Testis (tissue), 3 donors: ENCODE data around the gene CYP2A7. TPM values are rescaled to one million over a fixed set of nuclear protein-coding genes. Genes with fewer than 3 reads are reported as not detected.
"Not testable (repeated sequence)": the region's sequence is repeated elsewhere in the genome, so short reads cannot be mapped to it uniquely, and the experiment has no call there.

Source experiments
- DNase-seq: peaks from one replicate; pipeline ENCODE4 v3.0.0-alpha.2; 2019
- H3K27ac ChIP-seq, 2 donors: fragments of 200-600 bp; sonication (generic); one replicate each; pipeline ENCODE4 v1.5.1; 2019
- H3K27me3 ChIP-seq: fragments of 200-600 bp; sonication (generic); one replicate; pipeline ENCODE4 v1.5.1; 2019
- H3K36me3 ChIP-seq: fragments of 200-600 bp; sonication (generic); one replicate; pipeline ENCODE4 v1.5.1; 2017; ENCODE audit warnings: low read depth; ENCODE audit errors: missing control alignments
- H3K4me1 ChIP-seq: fragments of 200-600 bp; sonication (generic); one replicate; pipeline ENCODE4 v1.5.1; 2019
- H3K4me3 ChIP-seq, 2 donors: fragments of 200-600 bp; sonication (generic); one replicate each; pipeline ENCODE4 v1.5.1; 2017 to 2019
- H3K9me3 ChIP-seq: fragments of 200-600 bp; sonication (generic); one replicate; pipeline ENCODE4 v1.5.1; 2017
- POLR2A ChIP-seq: fragments of 450-650 bp; IDR thresholded peaks from one replicate; pipeline ENCODE4 v1.6.1; 2017; ENCODE audit warnings: antibody characterized with exemption, mild to moderate bottlenecking, moderate library complexity
- WGBS, 2 donors: methylation state at CpG; one replicate each; pipeline ENCODE4 v1.1.5; 2018; 5-methylcytosine and 5-hydroxymethylcytosine counted together
- intact Hi-C: fragments of 100-400 bp; cut with DNase I; formaldehyde crosslinking; loops from one replicate; pipeline ENCODE4 v1.15.1; 2023; ENCODE audit warnings: low total_unique reads
- polyA plus RNA-seq: library from polyadenylated mRNA; stranded (reverse); fragments of 350-450 nt; fragmentation: Illumina TruSeq; extraction: RNeasy Lipid Tissue Mini Kit (QIAGEN cat#74804); gene quantifications from one replicate; pipeline ENCODE4 v1.2.3, GENCODE V29; 2014; ENCODE audit warnings: low read depth, low replicate concordance; ENCODE audit not compliant: insufficient read depth
- total RNA-seq, 2 donors: library from RNA; depleted of rRNA; stranded (reverse); fragments of >200 nt; gene quantifications; one replicate each; pipeline ENCODE4 v1.2.3, GENCODE V29; 2016
- TF ChIP-seq, protein P1 (sequence below), 3 experiments: fragments of 450-650 bp in 2 of 3; fragments of 200-600 bp in 1 of 3; sonication (generic) in 1 of 3; IDR thresholded peaks; one replicate each; pipeline ENCODE4 v1.5.1; 2016 to 2019; ENCODE audit warnings: antibody characterized with exemption in 3 of 3, mild to moderate bottlenecking in 2 of 3, moderate library complexity in 1 of 3

The CYP2A7 gene
- total and polyA plus RNA-seq, 3 donors from 2014 or later: 1.1 TPM; not detected in 2

GRCh38 chr19:40921005-40921897, 39.2 kb upstream of the CYP2A7 start:
- TF ChIP-seq POLR2A: no peak
- TF ChIP-seq, protein P1, sequence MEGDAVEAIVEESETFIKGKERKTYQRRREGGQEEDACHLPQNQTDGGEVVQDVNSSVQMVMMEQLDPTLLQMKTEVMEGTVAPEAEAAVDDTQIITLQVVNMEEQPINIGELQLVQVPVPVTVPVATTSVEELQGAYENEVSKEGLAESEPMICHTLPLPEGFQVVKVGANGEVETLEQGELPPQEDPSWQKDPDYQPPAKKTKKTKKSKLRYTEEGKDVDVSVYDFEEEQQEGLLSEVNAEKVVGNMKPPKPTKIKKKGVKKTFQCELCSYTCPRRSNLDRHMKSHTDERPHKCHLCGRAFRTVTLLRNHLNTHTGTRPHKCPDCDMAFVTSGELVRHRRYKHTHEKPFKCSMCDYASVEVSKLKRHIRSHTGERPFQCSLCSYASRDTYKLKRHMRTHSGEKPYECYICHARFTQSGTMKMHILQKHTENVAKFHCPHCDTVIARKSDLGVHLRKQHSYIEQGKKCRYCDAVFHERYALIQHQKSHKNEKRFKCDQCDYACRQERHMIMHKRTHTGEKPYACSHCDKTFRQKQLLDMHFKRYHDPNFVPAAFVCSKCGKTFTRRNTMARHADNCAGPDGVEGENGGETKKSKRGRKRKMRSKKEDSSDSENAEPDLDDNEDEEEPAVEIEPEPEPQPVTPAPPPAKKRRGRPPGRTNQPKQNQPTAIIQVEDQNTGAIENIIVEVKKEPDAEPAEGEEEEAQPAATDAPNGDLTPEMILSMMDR (IDR thresholded peaks at IDR 0.05): no peak
- no peak overlapping the region for H3K4me3 ChIP-seq

DNA sequence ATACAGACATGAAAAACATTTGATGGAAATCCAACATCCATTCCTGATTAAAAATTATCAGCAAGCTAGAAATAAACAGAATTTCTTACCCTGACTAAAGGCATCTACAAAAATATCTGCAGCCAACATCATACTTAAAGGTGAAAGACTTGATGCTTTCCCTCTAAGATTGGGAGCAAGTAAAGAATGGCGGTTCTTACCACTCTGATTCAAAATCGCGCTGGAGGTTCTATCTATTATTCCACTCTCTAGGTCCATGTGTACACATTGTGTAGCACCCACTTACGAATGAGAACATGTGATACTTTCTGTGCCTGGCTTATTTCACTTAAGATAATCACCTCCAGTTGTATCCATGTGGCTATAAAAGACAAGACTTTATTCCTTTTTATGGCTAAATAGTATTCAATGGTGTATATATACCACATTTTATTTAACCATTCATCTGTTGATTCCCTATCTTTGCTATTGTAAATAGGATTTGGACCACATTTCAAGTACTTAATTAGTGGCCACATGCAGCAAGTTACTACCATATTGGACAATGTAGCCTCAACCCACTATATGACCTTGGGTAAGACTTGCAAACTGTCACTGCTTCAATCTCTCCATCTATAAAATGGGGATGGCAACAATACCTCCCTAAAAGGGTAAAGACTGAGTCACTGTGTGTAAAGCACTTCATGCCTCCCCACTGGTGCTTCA, 38.4 kb upstream of the CYP2A7 start:
- H3K27me3 ChIP-seq: no peaks in the 10 kb centered on the region
- no peaks in the 10 kb centered on the region for H3K36me3 ChIP-seq
- DNase-seq: no peak
- peaks cover 8% of the 10 kb centered on the region for H3K4me1 ChIP-seq
- H3K4me3 ChIP-seq: no peak overlapping the region
- H3K27ac ChIP-seq: peak overlapping the region in 1 of 2 donors; percentile 44
- WGBS, 2 donors: 80 to 82% methylated on average over 4 of the region's 4 CpGs
- TF ChIP-seq POLR2A: no peak
- TF ChIP-seq, protein P1 (IDR thresholded peaks at IDR 0.05): no peak
- intact Hi-C loops: no loop called here
- H3K9me3 ChIP-seq: no peaks in the 10 kb centered on the region

More at GRCh38 chr19:40921005-40921897, 39.2 kb upstream of the CYP2A7 start:
- H3K27me3 ChIP-seq: no peaks in the 10 kb centered on the region
- H3K4me1 ChIP-seq: peaks cover 8% of the 10 kb centered on the region
- peak; percentile 36 for DNase-seq
- peak overlapping the region in 1 of 2 donors; percentile 44 for H3K27ac ChIP-seq
- intact Hi-C loops: no loop called here
- H3K9me3 ChIP-seq: no peaks in the 10 kb centered on the region
- H3K36me3 ChIP-seq: no peaks in the 10 kb centered on the region
- WGBS, 2 donors: 43 to 44% methylated on average over 6 to 9 of the region's 9 CpGs

DNA sequence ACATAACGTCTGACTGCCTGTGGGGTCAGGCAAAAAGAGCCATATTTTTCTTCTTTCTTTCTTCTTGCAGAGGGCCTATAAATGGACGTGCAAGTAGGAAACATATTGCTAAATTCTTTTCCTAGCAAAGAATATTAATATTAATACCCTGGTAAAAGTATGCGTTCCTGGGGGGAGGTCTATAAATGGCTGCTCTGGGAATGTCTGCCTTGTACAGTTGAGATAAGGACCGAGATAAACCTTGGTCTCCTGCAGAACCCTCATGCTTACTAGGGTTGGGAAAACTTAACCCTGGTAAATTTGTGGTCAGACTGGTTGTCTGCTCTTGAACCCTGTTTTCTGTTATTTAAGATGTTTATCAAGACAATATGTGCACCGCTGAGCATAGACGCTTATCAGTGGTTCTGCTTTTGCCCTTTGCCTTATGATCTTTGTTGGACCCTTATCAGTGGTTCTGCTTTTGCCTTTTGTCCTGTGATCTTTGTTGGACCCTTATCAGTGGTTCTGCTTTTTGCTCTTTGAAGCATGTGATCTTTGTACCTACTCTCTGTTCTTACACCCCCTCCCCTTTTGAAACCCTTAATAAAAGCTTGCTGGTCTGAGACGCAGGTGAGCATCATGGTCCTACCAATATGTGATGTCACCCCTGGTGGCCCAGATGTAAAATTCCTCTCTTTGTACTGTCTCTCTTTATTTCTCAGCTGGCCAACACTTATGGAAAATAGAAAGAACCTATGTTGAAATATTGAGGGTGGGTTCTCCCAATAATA, 37.7 kb upstream of the CYP2A7 start:
- H3K4me1 ChIP-seq, H3K27me3 ChIP-seq, DNase-seq, H3K9me3 ChIP-seq, H3K36me3 ChIP-seq, H3K4me3 ChIP-seq, intact Hi-C loops: not testable (repeated sequence)
- 77 to 83% methylated on average over 7 of the region's 7 CpGs for WGBS, 2 donors
- H3K27ac ChIP-seq: peak overlapping the region in 1 of 2 donors; percentile 44

GRCh38 chr19:40918303-40918702, 36.3 kb upstream of the CYP2A7 start:
- intact Hi-C loops, H3K36me3 ChIP-seq, H3K9me3 ChIP-seq, H3K4me3 ChIP-seq, DNase-seq, H3K4me1 ChIP-seq, H3K27ac ChIP-seq, H3K27me3 ChIP-seq: not testable (repeated sequence)
- WGBS, 2 donors: 65 to 77% methylated on average over 2 of the region's 2 CpGs

DNA sequence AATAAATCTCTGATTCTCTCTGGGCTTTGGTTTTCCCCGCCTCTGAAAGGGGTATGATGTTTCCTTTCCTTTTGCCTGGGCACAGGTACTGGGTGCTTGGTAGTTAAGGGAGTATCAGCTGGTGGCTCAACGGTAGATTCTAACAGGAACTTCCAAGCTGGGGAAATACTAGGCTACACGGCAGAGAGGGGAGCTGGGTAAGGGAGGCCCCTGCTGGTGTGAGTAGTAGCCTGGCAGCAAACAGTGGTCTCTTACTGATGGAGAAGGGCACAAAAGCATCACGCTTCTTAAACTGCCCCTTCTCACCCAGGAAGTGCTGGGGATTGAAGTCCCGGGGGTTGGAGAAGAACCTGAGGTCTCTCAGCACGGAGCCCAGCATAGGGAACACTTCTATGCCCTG, 26.9 kb upstream of the CYP2A7 start:
- TF ChIP-seq POLR2A: no peak
- TF ChIP-seq, protein P1 (IDR thresholded peaks at IDR 0.05): no peak
- 28 to 53% methylated on average over 6 of the region's 6 CpGs for WGBS, 2 donors
- intact Hi-C loops: no loop called here
- no peak for DNase-seq
- Histone ChIP-seq H3K9me3 (no peaks in the 10 kb centered on the region), H3K4me3 (no peak overlapping the region), H3K36me3 (no peaks in the 10 kb centered on the region), H3K27me3 (no peaks in the 10 kb centered on the region), H3K4me1 (no peaks in the 10 kb centered on the region), H3K27ac (no peak overlapping the region)
